Stimulated activated CD4-positive, alpha-beta T cell treated with anti-CD3 and anti-CD28 coated beads, Interleukin-12 subunit alpha, Interleukin-12 subunit beta, amount 100 ng/mL, for 4 hours (primary cell): Measurements from ENCODE around the gene PURA.
"Not testable (repeated sequence)": the region's sequence is repeated elsewhere in the genome, so short reads cannot be mapped to it uniquely, and the experiment has no call there.

ENCODE experiments used
- DNase-seq: peaks from one replicate; pipeline ENCODE4 v3.0.0-alpha.2; 2020

PURA gene

GRCh38 chr5:140136624-140137023, 22.7 kb downstream of the PURA start:
- DNase-seq, result no peak

GRCh38 chr5:140140435-140140834, 26.5 kb downstream of the PURA start:
- DNase-seq, result no peak

GRCh38 chr5:140141241-140141640, 27.3 kb downstream of the PURA start:
- no peak for DNase-seq

- DNase-seq, result no peak
These were observed 28.3 kb downstream of the PURA start for GRCh38 chr5:140142246-140142645.

GRCh38 chr5:140142856-140143255, 28.9 kb downstream of the PURA start:
- no peak for DNase-seq

- no peak for DNase-seq
These were observed 29.8 kb downstream of the PURA start for GRCh38 chr5:140143521-140144258.

GRCh38 chr5:140145256-140145655, 31.3 kb downstream of the PURA start:
- no peak for DNase-seq

- peak; percentile 56 for DNase-seq
These were observed 32.1 kb downstream of the PURA start for GRCh38 chr5:140145818-140146522.

GRCh38 chr5:140146523-140146842, 32.6 kb downstream of the PURA start:
- no peak for DNase-seq

GRCh38 chr5:140147460-140147859, 33.6 kb downstream of the PURA start:
- DNase-seq, result no peak

GRCh38 chr5:140148508-140148907, 34.6 kb downstream of the PURA start:
- no peak for DNase-seq

- DNase-seq, result no peak
These were observed 36.3 kb downstream of the PURA start for GRCh38 chr5:140150201-140150600.

GRCh38 chr5:140151144-140152021, 37.5 kb downstream of the PURA start:
- no peak for DNase-seq

- no peak for DNase-seq
These were observed 38.4 kb downstream of the PURA start for GRCh38 chr5:140152022-140152999.

- DNase-seq, result no peak
These were observed 39.3 kb downstream of the PURA start for GRCh38 chr5:140153255-140153654.

GRCh38 chr5:140153905-140154304, 40.0 kb downstream of the PURA start:
- no peak for DNase-seq

- DNase-seq, result not testable (repeated sequence)
These were observed 40.9 kb downstream of the PURA start for GRCh38 chr5:140154710-140155381.

- DNase-seq, result peak; percentile 86
These were observed 43.3 kb downstream of the PURA start for GRCh38 chr5:140157032-140157781.

GRCh38 chr5:140159014-140159927, 45.4 kb downstream of the PURA start:
- DNase-seq, result no peak

- no peak for DNase-seq
These were observed 48.4 kb downstream of the PURA start for GRCh38 chr5:140162275-140162674.
